ENCODE results near the gene ALDH1A3. TPM values are rescaled to one million over a fixed set of nuclear protein-coding genes. Genes with fewer than 3 reads are reported as not detected.

Gene ALDH1A3
- total and polyA plus RNA-seq, 2 of the 13 experiments (the other 11 are each of a cell fraction or from before 2014, with no cell fraction given): not detected

GRCh38 chr15:100875495-100875894 lies 4.1 kb upstream of the ALDH1A3 start:
- FAIRE-seq: no peak
- H3K4me1 ChIP-seq (ENCODE audit: insufficient read depth, low read length): no peaks in the 10 kb centered on the region
- no peak overlapping the region for H3K9ac ChIP-seq (ENCODE audit: insufficient read depth, low read depth, low read length)
- no peak overlapping the region for H3K4me2 ChIP-seq (ENCODE audit: low read depth, low read length)
- no peak for TF ChIP-seq ZNF543 (CRISPR knock-in tag; IDR thresholded peaks at IDR 0.05)
- no peak for TF ChIP-seq NFE2 (CRISPR knock-in tag; IDR thresholded peaks at IDR 0.05)
- no peaks in the 10 kb centered on the region for H3K9me3 ChIP-seq (ENCODE audit: low read length)
- ChIA-PET CTCF (ENCODE audit: low intra/inter-chr PET ratio, low total read pairs) (no interaction called here), POLR2A (no interaction called here)
- no peak overlapping the region for H3K27ac ChIP-seq (ENCODE audit: extremely low read length, insufficient read depth, low read length)
- no peaks in the 10 kb centered on the region for H4K20me1 ChIP-seq (ENCODE audit: insufficient read depth, low read length)
- H3K4me3 ChIP-seq (replicated peaks in 1 of 3; ENCODE audit: insufficient read depth in 1 of 3, low read depth in 2 of 3, low read length in 3 of 3): no peak overlapping the region
- no peaks in the 10 kb centered on the region for H3K79me2 ChIP-seq (ENCODE audit: insufficient read depth, low read length)
- peaks cover 0 to 21% of the 10 kb centered on the region in 2 experiments; a peak in 1 of 5 replicates for H3K27me3 ChIP-seq (ENCODE audit: control insufficient read depth in 1 of 2, insufficient read depth in 2 of 2, low read length in 2 of 2)
- no peak for ATAC-seq
- intact Hi-C loops (cut with micrococcal nuclease; ENCODE audit: unreplicated experiment): no loop called here
- H2AFZ ChIP-seq (ENCODE audit: low read length): no peak overlapping the region
- 0% methylated on average over 2 of the region's 2 CpGs for WGBS (ENCODE audit: low lambda C conversion rate)
- DNase-seq (ENCODE audit: low spot score): no peak
- no TSS peak for BruUV-seq (replicated peaks)
- in situ Hi-C loops (cut with HindIII; ENCODE audit: extremely low pct_ligation_motif_present, low pct_unique_long_range_greater_than_20kb): no loop called here
- H3K36me3 ChIP-seq (replicated peaks in 1 of 2; ENCODE audit: control insufficient read depth in 1 of 2, insufficient read depth in 2 of 2, low read length in 2 of 2): no peaks in the 10 kb centered on the region

- WGBS (ENCODE audit: low lambda C conversion rate): 37% methylated on average over 7 of the region's 7 CpGs
- H4K20me1 ChIP-seq (ENCODE audit: insufficient read depth, low read length): no peaks in the 10 kb centered on the region
- no peaks in the 10 kb centered on the region for H3K79me2 ChIP-seq (ENCODE audit: insufficient read depth, low read length)
- H3K36me3 ChIP-seq (replicated peaks in 1 of 2; ENCODE audit: control insufficient read depth in 1 of 2, insufficient read depth in 2 of 2, low read length in 2 of 2): no peaks in the 10 kb centered on the region
- POLR2A ChIA-PET: no interaction called here
- intact Hi-C loops (cut with micrococcal nuclease; ENCODE audit: unreplicated experiment) (no loop called here), in situ Hi-C loops (cut with HindIII; ENCODE audit: extremely low pct_ligation_motif_present, low pct_unique_long_range_greater_than_20kb) (no loop called here)
- DNase-seq (ENCODE audit: low spot score) (no peak), ATAC-seq (no peak), FAIRE-seq (no peak)
- no peak overlapping the region for H3K4me3 ChIP-seq (replicated peaks in 1 of 3; ENCODE audit: insufficient read depth in 1 of 3, low read depth in 2 of 3, low read length in 3 of 3)
- no peak overlapping the region for H3K9ac ChIP-seq (ENCODE audit: insufficient read depth, low read depth, low read length)
- H3K27ac ChIP-seq (ENCODE audit: extremely low read length, insufficient read depth, low read length): no peak overlapping the region
- no peak overlapping the region for H2AFZ ChIP-seq (ENCODE audit: low read length)
- CTCF ChIA-PET (ENCODE audit: low intra/inter-chr PET ratio, low total read pairs): no interaction called here
- no peaks in the 10 kb centered on the region for H3K4me1 ChIP-seq (ENCODE audit: insufficient read depth, low read length)
- H3K4me2 ChIP-seq (ENCODE audit: low read depth, low read length): no peak overlapping the region
- no TSS peak for BruUV-seq (replicated peaks)
- peaks cover 0 to 26% of the 10 kb centered on the region in 2 experiments; a peak in 2 of 5 replicates for H3K27me3 ChIP-seq (ENCODE audit: control insufficient read depth in 1 of 2, insufficient read depth in 2 of 2, low read length in 2 of 2)
- H3K9me3 ChIP-seq (ENCODE audit: low read length): no peaks in the 10 kb centered on the region
- TF ChIP-seq ZIK1 (CRISPR knock-in tag; IDR thresholded peaks at IDR 0.05; ENCODE audit: borderline replicate concordance, low read depth) (no peak), REL (CRISPR knock-in tag; conservative IDR thresholded peaks at IDR 0.05) (no peak), XRCC5 (optimal IDR thresholded peaks at IDR 0.05; ENCODE audit: low read length) (no peak), ZNF691 (CRISPR knock-in tag; IDR thresholded peaks at IDR 0.05; ENCODE audit: borderline replicate concordance, low read depth) (no peak), HMGXB3 (CRISPR knock-in tag; IDR thresholded peaks at IDR 0.05; ENCODE audit: borderline replicate concordance) (no peak), GMEB1 (CRISPR knock-in tag; IDR thresholded peaks at IDR 0.05; ENCODE audit: borderline replicate concordance) (no peak)
These were observed 3.7 kb upstream of the ALDH1A3 start for GRCh38 chr15:100875976-100876375.
